NCI-H2107 (cell line): Measurements from ENCODE around the gene SYNPO2.
"Not testable (repeated sequence)": the region's sequence is repeated elsewhere in the genome, so short reads cannot be mapped to it uniquely, and the experiment has no call there.

Experiments used
- DNase-seq: peaks from one replicate; lab custom pipeline; 2025; lab: John Stamatoyannopoulos, UW

SYNPO2 gene

GRCh38 chr4:119002476-119002875 is 113.8 kb downstream of the SYNPO2 start:
- DNase-seq, result no peak

GRCh38 chr4:119003001-119003400 is 114.3 kb downstream of the SYNPO2 start:
- not testable (repeated sequence) for DNase-seq

GRCh38 chr4:119005928-119006460 is 117.3 kb downstream of the SYNPO2 start:
- DNase-seq, result no peak

- DNase-seq, result no peak
These were observed 120.1 kb downstream of the SYNPO2 start for GRCh38 chr4:119008761-119009160.

- not testable (repeated sequence) for DNase-seq
These were observed 121.6 kb downstream of the SYNPO2 start for GRCh38 chr4:119010221-119010620.

- no peak for DNase-seq
These were observed 122.4 kb downstream of the SYNPO2 start for GRCh38 chr4:119010909-119011606.

- no peak for DNase-seq
These were observed 122.9 kb downstream of the SYNPO2 start for GRCh38 chr4:119011607-119011988.

GRCh38 chr4:119014658-119015057 is 126.0 kb downstream of the SYNPO2 start:
- no peak for DNase-seq

- DNase-seq, result no peak
These were observed 128.0 kb downstream of the SYNPO2 start for GRCh38 chr4:119016636-119017035.

- no peak for DNase-seq
These were observed 129.0 kb downstream of the SYNPO2 start for GRCh38 chr4:119017636-119018035.

- DNase-seq, result no peak
These were observed 131.5 kb downstream of the SYNPO2 start for GRCh38 chr4:119020158-119020557.

- not testable (repeated sequence) for DNase-seq
These were observed 133.9 kb downstream of the SYNPO2 start for GRCh38 chr4:119022520-119022919.

- DNase-seq, result no peak
These were observed 135.4 kb downstream of the SYNPO2 start for GRCh38 chr4:119024102-119024501.

GRCh38 chr4:119025420-119025819 is 136.8 kb downstream of the SYNPO2 start:
- no peak for DNase-seq

GRCh38 chr4:119025916-119026661 is 137.4 kb downstream of the SYNPO2 start:
- DNase-seq, result no peak

- no peak for DNase-seq
These were observed 138.2 kb downstream of the SYNPO2 start for GRCh38 chr4:119026662-119027444.

GRCh38 chr4:119027811-119028210 is 139.2 kb downstream of the SYNPO2 start:
- no peak for DNase-seq

- no peak for DNase-seq
These were observed 139.6 kb downstream of the SYNPO2 start for GRCh38 chr4:119028296-119028695.

- DNase-seq, result no peak
These were observed 141.3 kb downstream of the SYNPO2 start for GRCh38 chr4:119029847-119030535.

- no peak for DNase-seq
These were observed 141.9 kb downstream of the SYNPO2 start for GRCh38 chr4:119030536-119030890.

GRCh38 chr4:119031218-119031617 is 142.6 kb downstream of the SYNPO2 start:
- DNase-seq, result no peak
